ENCODE data around the gene IL4R. TPM values are rescaled to one million over a fixed set of nuclear protein-coding genes. Genes with fewer than 3 reads are reported as not detected.

Gene IL4R
- total RNA-seq, 6 experiments from 2014 or later = 38.8 to 147 (median 46.9) TPM

DNA sequence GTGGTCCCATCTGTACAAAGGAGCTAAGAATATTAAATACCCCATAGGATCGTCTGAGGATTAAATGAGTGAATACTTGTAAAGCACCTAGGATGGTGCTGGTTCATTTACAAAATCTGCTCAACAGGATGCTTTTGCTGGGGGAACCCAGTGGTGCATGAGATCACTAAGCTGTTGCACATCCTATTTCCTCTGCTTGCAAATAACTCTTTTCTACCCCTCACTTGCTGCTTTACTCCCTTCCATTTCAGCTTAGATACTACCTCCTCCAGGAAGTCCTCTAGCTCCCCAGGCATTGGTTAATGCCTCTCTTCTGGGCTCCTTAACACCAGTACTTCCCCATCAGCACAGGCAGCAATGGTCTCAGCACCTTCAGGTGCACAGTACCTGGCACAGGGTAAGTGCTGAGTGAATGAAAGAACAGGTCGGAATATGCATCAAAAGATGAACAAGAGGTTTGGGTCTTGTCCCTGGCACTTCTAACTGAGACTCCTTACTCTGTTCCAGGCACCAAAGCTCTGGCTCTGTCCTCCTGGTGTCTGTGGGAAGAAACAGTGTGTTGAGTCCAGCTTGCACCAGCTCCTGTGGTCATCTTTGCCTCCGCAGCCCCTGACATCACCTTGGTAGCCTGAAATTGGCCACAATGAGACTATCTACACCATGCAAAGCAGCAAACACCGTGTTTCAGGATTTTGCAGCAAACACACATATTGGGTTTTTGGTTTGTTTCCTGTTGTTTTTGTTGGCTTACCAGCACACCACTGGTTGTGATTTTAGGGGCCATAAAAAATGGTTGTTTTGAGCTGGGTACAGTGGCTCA is 64.1 kb downstream of the IL4R start:
- Histone ChIP-seq H3K27me3 (no peaks in the 10 kb centered on the region), H3K4me3 (no peak overlapping the region), H3K27ac (no peak overlapping the region), H3K4me1 (no peaks in the 10 kb centered on the region), H3K9me3 (no peaks in the 10 kb centered on the region), H3K36me3 (no peaks in the 10 kb centered on the region)
- 38% methylated on average over 4 of the region's 4 CpGs for WGBS (ENCODE audit: insufficient coverage, low coverage, low lambda C conversion rate, missing lambda C conversion rate)
- intact Hi-C loops (cut with DNase I) = loop anchor here in 1 of 2 donors (10.0 kb wide), 1 partner anchor 203 kb away; no protein-coding TSS in a partner anchor
- DNase-seq (no peak), ATAC-seq (no peak)
- TF ChIP-seq CTCF (IDR thresholded peaks at IDR 0.05) = no peak
- no peak for TF ChIP-seq POLR2A (IDR thresholded peaks at IDR 0.05)

DNA sequence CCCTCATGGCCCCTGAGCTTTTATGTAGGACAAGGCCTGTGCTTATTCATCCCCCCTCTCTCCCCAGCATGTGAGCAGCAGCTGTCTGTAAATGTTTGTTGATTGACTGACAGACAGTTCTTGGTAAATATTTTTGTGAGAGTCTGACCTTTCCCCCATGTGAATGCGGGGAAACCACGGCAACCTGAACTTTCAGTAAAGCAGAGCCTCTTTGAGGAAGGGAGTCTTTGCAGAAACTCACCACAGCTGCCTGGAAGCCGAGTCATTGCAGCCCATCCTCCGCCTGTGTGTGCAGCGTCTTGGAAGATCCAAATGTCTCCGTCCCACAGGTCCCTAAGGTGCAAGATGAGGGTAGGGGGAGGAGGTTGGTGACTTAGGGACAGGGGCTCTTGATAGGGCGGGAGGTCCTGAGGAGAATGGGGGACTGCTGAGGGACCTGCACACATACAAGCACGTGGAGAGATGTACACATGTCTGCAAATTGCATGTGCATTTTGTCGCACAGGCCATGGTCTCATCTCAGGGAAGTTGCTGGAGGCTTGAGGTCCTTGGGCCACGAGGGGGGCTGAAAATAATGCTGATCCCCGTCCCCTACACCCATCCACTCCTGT is 65.2 kb downstream of the IL4R start:
- 21% methylated on average over 5 of the region's 11 CpGs for WGBS (ENCODE audit: insufficient coverage, low coverage, low lambda C conversion rate, missing lambda C conversion rate)
- Histone ChIP-seq H3K27ac (no peak overlapping the region), H3K4me3 (no peak overlapping the region), H3K36me3 (no peaks in the 10 kb centered on the region), H3K27me3 (no peaks in the 10 kb centered on the region), H3K4me1 (no peaks in the 10 kb centered on the region), H3K9me3 (no peaks in the 10 kb centered on the region)
- no peak for DNase-seq
- no peak for ATAC-seq
- TF ChIP-seq POLR2A (IDR thresholded peaks at IDR 0.05) (no peak), CTCF (IDR thresholded peaks at IDR 0.05) (no peak)
- intact Hi-C loops (cut with DNase I) = loop anchor here in 1 of 2 donors (10.0 kb wide), 1 partner anchor 204 kb away; no protein-coding TSS in a partner anchor

- no peak for DNase-seq
These were observed 66.1 kb downstream of the IL4R start for GRCh38 chr16:27379919-27380318.

DNA sequence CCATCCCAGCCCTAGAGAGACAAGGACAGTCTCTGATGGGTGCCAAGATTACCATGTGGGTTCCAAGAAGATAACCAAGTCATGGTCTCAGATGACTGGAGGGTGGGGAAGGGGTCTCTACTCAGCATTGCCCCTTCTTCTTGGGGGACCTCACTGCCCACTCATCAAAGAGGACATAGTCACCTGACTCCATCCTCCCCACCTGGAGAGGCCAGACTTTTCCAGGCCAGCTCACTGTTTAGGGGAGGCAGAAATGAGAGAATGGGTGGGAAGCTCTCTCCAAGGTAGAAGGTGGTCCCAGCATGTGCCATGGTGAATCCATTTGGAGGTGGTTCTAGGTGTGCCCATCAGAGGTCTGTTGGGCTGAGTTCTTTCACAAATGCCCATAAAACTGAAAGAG is 67.5 kb downstream of the IL4R start:
- DNase-seq = no peak

More at GRCh38 chr16:27379919-27380318, 66.1 kb downstream of the IL4R start:
- Histone ChIP-seq H3K27ac (no peak overlapping the region), H3K27me3 (no peaks in the 10 kb centered on the region), H3K4me1 (no peaks in the 10 kb centered on the region), H3K36me3 (no peaks in the 10 kb centered on the region), H3K4me3 (no peak overlapping the region), H3K9me3 (no peaks in the 10 kb centered on the region)
- WGBS (ENCODE audit: insufficient coverage, low coverage, low lambda C conversion rate, missing lambda C conversion rate) = 81% methylated on average over 9 of the region's 9 CpGs
- intact Hi-C loops (cut with DNase I) = loop anchor here in 1 of 2 donors (10.0 kb wide), 1 partner anchor 205 kb away; no protein-coding TSS in a partner anchor
- TF ChIP-seq POLR2A (IDR thresholded peaks at IDR 0.05) = no peak
- no peak for TF ChIP-seq CTCF (IDR thresholded peaks at IDR 0.05)
- ATAC-seq = no peak

More for the DNA sequence above, 67.5 kb downstream of the IL4R start:
- Histone ChIP-seq H3K4me3 (no peak overlapping the region), H3K9me3 (no peaks in the 10 kb centered on the region), H3K36me3 (no peaks in the 10 kb centered on the region), H3K27ac (no peak overlapping the region), H3K4me1 (no peaks in the 10 kb centered on the region), H3K27me3 (no peaks in the 10 kb centered on the region)
- intact Hi-C loops (cut with DNase I) = no loop called here
- no peak for ATAC-seq
- TF ChIP-seq CTCF (IDR thresholded peaks at IDR 0.05) (no peak), POLR2A (IDR thresholded peaks at IDR 0.05) (no peak)

All from right lobe of liver (tissue), 6 donors.